22Rv1 (cell line): Measurements from ENCODE around the gene SYNDIG1.

Source experiments
- H3K27ac ChIP-seq: fragments of 450-650 bp; 2 replicates; pipeline ENCODE4 v1.5.1; 2017
- ZFX ChIP-seq: fragments of 450-650 bp; IDR thresholded peaks from 2 replicates; pipeline ENCODE4 v1.6.1; 2017; ENCODE audit warnings: antibody characterized with exemption, borderline replicate concordance
- TF ChIP-seq, protein P1 (sequence below): fragments of 450-650 bp; IDR thresholded peaks from 2 replicates; pipeline ENCODE4 v1.5.1; 2017; ENCODE audit warnings: mild to moderate bottlenecking

SYNDIG1 gene

DNA sequence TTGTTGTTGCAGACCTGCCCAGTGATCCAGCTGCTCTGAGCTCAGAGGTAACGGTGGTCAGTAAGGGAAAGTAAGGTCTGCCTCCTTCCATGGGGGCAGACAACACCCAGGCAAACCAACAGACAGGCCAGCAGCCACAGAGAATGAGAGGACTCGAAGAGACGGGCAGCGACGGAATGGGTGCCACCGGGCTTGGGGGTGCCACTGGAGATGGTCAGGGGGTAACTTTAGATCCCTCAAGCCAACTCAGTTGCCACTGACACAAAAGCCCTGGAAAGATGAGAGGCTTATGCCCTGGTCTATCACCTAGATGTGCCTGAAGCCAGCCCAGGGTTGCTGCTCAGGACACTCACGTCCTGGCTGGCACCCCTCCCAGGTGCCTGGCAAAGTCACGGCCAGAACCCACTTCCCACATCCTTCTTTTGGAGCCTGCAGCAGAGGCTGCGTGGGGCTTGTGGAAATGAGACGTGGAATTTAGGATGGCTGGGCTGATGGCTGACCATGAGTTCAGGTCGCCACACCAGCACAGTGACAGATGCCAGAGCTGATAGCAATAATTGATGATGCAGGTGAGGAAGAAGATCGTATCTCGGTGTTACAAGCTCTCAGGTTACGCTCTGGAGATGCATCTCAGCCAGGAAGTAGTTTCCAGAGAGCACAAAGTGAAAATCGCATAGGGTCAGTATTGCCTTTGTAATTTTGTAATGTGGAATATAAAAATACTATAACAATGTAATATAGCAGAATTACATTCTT is 209.1 kb downstream of the SYNDIG1 start:
- TF ChIP-seq, protein P1, sequence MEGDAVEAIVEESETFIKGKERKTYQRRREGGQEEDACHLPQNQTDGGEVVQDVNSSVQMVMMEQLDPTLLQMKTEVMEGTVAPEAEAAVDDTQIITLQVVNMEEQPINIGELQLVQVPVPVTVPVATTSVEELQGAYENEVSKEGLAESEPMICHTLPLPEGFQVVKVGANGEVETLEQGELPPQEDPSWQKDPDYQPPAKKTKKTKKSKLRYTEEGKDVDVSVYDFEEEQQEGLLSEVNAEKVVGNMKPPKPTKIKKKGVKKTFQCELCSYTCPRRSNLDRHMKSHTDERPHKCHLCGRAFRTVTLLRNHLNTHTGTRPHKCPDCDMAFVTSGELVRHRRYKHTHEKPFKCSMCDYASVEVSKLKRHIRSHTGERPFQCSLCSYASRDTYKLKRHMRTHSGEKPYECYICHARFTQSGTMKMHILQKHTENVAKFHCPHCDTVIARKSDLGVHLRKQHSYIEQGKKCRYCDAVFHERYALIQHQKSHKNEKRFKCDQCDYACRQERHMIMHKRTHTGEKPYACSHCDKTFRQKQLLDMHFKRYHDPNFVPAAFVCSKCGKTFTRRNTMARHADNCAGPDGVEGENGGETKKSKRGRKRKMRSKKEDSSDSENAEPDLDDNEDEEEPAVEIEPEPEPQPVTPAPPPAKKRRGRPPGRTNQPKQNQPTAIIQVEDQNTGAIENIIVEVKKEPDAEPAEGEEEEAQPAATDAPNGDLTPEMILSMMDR: no peak
- no peak for TF ChIP-seq ZFX
- H3K27ac ChIP-seq: no peak overlapping the region

DNA sequence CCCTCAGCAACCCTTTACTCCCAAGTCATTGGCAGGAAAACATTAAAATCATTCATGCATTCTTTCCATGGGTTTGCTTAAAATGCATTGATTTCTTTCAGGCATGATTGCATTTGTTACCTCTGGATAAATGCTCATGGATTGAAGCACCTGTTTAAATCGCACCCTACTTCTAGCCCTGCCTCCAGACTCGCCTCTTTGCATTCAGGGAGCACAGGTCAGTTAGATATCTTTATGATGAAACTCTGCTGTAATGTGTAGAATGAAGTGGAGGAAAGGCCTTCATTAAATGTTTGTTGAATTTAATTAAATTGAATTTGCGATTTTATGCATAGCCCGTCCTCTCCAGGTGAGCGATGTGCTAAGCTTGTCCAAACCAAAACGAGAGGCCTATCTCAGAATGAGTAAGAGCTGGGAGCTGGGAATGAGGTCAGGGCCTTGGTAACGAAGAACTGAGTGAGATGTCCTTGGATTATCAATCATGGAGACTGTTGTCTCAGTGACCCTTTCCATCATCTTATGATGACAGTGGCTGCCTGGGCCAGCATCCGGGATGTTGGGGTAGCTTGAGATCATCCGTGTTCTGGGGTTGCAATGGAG is 210.1 kb downstream of the SYNDIG1 start:
- TF ChIP-seq, protein P1: no peak
- no peak for TF ChIP-seq ZFX
- H3K27ac ChIP-seq: no peak overlapping the region

DNA sequence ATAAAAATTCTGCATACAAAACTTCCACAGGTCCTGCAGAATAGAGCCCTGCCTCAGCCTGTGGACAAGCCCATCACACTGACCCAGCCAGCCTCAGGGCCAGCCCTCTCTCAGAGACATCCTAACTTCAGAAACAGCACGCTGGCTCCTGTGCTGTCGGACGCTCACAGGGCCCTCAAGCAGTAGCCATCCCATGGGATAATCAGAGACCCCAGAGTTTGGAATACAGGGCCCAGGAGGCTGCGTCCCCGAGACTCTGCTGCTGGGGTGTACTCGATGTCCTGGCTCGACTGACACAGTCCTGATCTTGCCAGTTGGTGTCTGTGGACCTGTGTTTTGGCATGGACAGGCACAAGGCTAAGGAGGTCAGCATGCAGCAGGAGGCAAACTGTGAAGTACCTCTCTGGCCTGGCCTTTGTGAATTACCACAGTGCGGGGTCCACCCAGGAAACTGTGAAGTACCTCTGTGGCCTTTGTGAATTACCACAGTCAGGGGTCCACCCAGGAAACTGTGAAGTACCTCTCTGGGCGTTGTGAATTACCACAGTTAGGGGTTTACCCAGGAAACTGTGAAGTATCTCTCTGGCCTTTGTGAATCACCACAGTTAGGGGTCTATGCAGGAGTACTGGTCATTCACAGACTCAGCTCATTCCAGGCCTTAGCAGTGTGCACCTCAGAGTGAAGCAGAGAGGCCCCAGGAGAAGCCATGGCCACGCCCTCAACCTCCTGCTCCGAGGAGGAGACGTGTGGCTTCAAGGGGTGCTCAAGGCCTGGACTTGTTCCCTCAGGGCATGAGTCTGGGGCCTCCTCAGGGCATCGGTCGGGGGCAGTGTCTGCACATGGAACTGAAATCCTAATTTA is 212.4 kb downstream of the SYNDIG1 start:
- no peak overlapping the region for H3K27ac ChIP-seq
- TF ChIP-seq, protein P1: no peak
- TF ChIP-seq ZFX: no peak

DNA sequence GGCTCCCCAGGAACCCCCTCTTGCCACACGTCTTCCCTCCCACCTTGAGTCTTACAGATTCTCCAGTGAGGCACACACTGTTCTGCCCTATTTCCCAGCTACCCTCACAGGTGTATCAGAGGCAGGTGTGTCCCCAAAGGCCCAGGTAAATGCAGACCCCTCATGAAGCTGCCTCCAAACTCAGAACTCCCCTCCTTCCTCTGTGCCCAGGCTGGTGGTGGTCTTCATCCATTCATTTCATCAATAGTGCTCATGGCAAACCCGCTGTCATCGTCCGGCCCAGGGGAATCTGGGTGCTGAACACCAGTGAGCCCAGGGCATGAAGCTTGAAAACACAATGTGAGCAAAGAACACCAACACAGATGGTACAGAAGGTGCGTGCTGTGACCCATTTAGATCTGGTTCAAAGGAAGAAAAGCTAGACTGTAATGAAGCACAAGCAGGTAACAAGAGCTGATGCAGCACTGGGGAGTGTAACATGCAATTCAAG is 213.1 kb downstream of the SYNDIG1 start:
- TF ChIP-seq, protein P1: no peak
- TF ChIP-seq ZFX: no peak
- no peak overlapping the region for H3K27ac ChIP-seq

DNA sequence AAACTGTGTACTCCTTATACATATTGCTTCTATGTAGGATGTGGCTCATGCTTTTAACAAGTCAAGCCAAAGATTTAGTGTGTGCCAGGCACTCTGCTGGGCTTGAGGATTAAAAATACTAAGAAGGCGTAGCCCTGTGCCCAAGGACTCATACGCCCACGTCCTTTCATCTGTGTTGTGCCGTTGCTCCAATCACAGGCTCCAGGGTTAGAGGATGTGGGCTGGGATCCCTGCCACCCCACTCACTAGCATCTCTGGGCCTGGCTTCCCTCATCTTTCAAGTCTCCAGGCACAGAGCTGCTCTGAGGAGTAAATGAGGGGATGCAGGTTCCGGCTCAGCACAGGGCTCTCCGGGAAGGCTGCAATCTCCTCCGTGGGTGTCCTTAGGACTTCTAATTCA is 214.2 kb downstream of the SYNDIG1 start:
- no peak for TF ChIP-seq ZFX
- TF ChIP-seq, protein P1: no peak
- no peak overlapping the region for H3K27ac ChIP-seq

DNA sequence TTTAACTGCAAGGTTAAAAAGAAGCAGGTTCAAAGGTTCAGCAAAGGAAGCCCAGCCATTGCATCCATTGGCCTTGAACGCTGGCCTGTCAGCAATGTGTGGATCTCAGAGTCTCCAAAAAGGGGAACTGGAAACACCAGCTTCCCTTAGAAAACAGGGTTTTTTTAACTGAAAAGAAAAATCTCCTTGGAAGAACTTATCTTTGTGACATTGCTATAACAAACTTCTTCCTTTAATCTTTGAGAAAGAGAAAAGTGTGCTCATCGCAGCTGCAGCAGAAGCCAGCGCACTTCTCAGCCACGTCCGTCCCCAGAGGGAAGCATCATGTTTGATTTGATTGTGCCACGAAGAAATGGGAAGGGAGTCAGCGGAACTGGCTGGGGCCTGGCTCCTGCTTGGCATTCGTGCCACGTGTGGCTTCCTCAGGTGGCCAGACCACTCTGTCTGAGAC is 215.0 kb downstream of the SYNDIG1 start:
- H3K27ac ChIP-seq: no peak overlapping the region
- TF ChIP-seq, protein P1: no peak
- TF ChIP-seq ZFX: no peak
